NAMALWA (cell line): ENCODE results near the gene ANKRD23.
A peak's percentile ranks its signal among the peaks of the same experiment; 100 is the strongest.

Source experiments
- DNase-seq: peaks from one replicate; pipeline ENCODE4 v3.0.0-alpha.2; 2015; ENCODE audit warnings: low spot score

Gene ANKRD23

GRCh38 chr2:96837575-96837974, 6.2 kb downstream of the ANKRD23 start:
- DNase-seq: no peak

- no peak for DNase-seq
Measured at GRCh38 chr2:96835830-96836229, 8.0 kb downstream of the ANKRD23 start.

GRCh38 chr2:96832754-96833507, 10.9 kb downstream of the ANKRD23 start:
- peak; percentile 46 for DNase-seq

GRCh38 chr2:96832408-96832753, 11.4 kb downstream of the ANKRD23 start:
- no peak for DNase-seq

- no peak for DNase-seq
Measured at GRCh38 chr2:96831679-96832078, 12.1 kb downstream of the ANKRD23 start.

GRCh38 chr2:96830044-96830562, 13.7 kb downstream of the ANKRD23 start:
- DNase-seq: no peak

GRCh38 chr2:96828874-96829273, 14.9 kb downstream of the ANKRD23 start:
- DNase-seq: no peak

- no peak for DNase-seq
Measured at GRCh38 chr2:96828436-96828835, 15.4 kb downstream of the ANKRD23 start.

GRCh38 chr2:96826546-96827278, 17.1 kb downstream of the ANKRD23 start:
- no peak for DNase-seq

GRCh38 chr2:96825057-96825456, 18.8 kb downstream of the ANKRD23 start:
- DNase-seq: no peak

- no peak for DNase-seq
Measured at GRCh38 chr2:96824079-96824870, 19.5 kb downstream of the ANKRD23 start.

GRCh38 chr2:96823198-96823597, 20.6 kb downstream of the ANKRD23 start:
- DNase-seq: no peak

- DNase-seq: no peak
Measured at GRCh38 chr2:96822786-96823185, 21.0 kb downstream of the ANKRD23 start.

- DNase-seq: no peak
Measured at GRCh38 chr2:96821113-96821675, 22.6 kb downstream of the ANKRD23 start.

GRCh38 chr2:96819876-96820511, 23.8 kb downstream of the ANKRD23 start:
- DNase-seq: no peak

- no peak for DNase-seq
Measured at GRCh38 chr2:96819128-96819875, 24.5 kb downstream of the ANKRD23 start.

- DNase-seq: no peak
Measured at GRCh38 chr2:96817882-96818281, 25.9 kb downstream of the ANKRD23 start.

GRCh38 chr2:96816836-96817702, 26.8 kb downstream of the ANKRD23 start:
- no peak for DNase-seq

GRCh38 chr2:96816127-96816835, 27.5 kb downstream of the ANKRD23 start, which contains the start of gene CNNM3:
TSS of gene CNNM3 (plus strand) at chr2:96816268. CDS start at chr2:96816278, 10 bp downstream.
- peak; percentile 95 for DNase-seq
